Renal cortical epithelial cell (primary cell): ENCODE measurements around the gene RETNLB. TPM values are rescaled to one million over a fixed set of nuclear protein-coding genes. Genes with fewer than 3 reads are reported as not detected.

Experiments used
- DNase-seq: peaks from one replicate; pipeline ENCODE4 v3.0.0-alpha.2; 2011; ENCODE audit warnings: low read depth
- total RNA-seq: library from RNA; depleted of rRNA; stranded (reverse); fragments of >200 nt; gene quantifications from 2 replicates; pipeline ENCODE4 v1.2.3, GENCODE V29; 2014

Gene RETNLB, protein sequence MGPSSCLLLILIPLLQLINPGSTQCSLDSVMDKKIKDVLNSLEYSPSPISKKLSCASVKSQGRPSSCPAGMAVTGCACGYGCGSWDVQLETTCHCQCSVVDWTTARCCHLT
- total RNA-seq: not detected in 2 replicates

DNA sequence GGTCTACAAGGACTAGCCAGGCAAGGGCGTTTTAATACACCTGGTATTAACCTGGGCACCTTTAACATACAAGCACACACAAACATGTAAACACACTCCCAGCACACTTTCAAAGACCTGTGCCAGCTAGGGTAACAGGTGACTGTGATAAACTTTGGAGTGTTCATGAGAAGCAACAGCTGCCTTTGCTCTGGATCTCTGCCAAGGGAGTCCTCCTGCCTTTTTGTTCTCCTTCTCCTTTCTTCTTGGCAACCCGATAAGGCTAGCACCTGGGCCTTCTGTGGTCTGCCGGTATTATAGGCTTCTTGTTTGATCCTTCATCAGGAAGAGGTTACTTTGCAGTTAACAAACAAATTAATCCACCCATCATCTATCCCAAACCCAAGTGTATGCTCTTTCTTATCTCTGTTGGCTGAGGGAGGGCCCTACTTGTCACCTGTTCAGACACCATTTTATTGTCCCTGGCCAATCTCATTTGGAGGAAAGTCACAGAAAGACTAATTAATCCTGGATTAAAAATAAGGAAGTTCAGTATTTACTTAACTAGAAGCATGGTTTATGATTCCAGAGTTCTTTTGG lies at the start of gene RETNLB:
Gene RETNLB (minus strand): TSS at position 7 of the 579 bp plus-strand sequence. CDS start 225 bp downstream, outside the sequence.
- no peak for DNase-seq

DNA sequence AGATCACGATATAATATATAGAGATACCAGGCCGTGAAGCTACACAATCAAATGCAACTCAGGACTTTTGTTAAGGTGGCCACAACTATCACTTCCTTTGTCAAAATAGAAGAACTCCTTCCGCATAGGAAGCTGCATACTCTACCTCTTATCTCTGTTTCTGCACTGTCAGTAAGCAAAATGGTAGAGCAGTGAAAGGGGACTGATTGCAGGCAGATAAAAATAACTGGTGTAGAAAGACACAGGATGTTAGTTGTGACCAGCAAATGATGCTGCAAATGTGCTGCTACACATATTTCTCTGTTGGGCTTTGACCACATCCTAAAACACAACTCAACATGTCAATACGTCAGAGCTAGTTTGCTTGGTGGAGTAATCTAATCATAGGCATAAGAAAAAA lies 49.1 kb upstream of the RETNLB start:
- DNase-seq: no peak

DNA sequence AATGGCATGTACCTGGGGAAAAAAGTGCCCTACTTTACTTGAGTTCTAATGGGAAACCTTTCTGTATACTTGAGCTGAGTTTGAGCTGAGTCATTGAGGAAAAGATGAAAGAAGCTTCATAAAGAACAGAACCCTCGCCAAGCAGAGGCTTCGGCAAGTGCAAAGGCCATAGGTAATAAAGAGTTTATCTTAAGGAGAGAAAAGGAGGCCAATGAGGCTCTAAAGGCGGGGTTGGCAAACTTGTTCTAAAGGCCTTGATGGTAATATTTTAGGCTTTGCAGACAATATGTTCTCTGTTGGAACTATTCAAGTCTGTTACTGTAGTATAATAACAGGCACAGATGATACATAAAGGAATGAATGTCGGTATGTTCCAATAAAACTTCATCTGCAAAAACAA lies 47.8 kb upstream of the RETNLB start:
- no peak for DNase-seq

DNA sequence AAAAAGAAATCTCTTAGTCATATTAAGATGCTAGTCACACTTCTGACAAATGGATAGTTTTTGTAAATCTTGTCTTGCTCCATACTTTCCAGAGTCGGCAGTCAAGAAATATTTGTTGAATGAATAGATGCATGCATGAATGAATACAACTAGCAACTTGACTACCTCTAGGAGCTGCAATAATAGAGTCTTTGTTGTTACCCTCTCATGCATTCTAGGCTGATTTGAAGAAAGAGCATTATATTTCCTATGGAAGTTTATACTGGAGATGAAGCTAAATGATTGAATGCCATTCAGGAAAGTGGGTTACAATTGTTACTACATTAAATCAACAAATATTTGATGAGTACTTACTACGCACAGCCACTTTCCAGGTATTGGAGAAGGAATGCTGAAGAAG lies 47.2 kb upstream of the RETNLB start:
- DNase-seq: peak; percentile 87

DNA sequence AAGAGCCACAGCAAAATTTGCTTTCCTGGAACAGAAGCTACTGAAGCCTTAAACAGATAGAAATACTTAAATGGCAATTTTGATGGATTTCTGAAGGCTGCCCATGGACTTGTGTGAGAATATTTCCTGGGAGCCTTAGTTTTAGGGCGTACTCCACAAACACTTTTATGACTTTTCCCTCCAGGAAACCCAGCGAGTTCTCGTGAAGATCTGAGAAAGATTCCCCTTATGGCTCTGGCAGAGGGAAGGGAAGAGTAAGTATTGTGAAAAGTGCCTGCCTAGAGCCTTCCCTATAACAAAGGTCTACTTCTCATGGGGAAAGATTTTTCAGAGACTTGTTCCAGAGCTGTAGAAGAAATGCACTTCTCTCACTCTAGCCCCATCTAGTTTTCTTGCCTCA lies 34.3 kb upstream of the RETNLB start:
- DNase-seq: no peak

DNA sequence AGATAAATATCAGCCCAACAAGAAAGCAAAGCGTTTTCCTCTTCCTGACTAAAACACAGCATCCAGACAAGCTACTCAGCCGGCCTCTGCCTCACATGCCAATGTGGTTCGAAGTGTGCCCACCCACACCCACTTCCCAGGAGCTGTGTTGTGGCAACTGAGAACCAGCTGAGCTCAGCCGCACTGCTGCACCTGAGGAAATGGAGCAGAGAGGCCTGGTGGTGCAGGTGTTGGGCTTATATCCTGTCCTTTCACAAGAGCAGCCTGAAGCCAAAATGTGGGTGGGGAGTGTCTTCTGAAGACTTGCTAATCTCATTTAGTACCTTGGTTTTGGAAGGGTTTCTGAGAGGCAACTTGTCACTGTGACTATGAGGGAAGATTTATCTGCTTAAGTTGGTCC lies 23.0 kb upstream of the RETNLB start:
- no peak for DNase-seq

DNA sequence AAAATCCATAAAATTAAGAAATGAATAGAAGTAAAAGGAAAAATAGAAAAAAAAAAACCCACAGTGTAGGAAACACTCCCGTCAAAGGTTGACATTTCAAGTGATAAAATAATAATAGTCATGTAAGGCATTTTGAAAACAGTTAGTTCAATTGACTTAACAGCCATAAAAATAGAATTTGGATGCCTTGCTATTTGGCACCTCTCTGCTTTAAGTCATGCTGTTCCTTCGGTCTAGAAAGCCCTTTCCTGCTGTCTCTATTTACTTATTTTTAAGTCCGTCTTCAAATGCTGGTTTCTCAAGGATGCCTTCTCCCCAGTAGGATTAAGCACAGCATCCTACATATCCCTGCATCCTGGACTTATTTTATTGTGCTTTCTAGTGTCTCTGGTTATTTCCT lies 22.3 kb upstream of the RETNLB start:
- no peak for DNase-seq

DNA sequence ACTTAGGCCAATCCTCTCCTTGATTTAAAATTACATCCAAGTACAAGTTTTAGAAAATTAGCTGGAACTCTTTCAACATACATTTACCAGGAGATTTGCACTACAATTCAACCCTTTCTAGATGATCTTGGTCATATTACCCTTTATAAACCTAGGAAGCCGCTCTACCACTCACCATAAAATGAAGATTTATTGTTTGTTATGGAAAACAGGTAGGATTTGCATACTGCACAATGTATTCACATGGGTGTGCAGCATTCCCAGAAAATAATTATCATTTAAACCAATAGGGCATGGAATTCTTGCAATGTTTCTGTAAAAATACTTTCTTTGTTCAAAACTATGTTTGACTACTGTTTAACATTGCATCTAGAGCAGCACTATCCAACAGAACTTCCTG lies 18.4 kb upstream of the RETNLB start:
- DNase-seq: no peak

DNA sequence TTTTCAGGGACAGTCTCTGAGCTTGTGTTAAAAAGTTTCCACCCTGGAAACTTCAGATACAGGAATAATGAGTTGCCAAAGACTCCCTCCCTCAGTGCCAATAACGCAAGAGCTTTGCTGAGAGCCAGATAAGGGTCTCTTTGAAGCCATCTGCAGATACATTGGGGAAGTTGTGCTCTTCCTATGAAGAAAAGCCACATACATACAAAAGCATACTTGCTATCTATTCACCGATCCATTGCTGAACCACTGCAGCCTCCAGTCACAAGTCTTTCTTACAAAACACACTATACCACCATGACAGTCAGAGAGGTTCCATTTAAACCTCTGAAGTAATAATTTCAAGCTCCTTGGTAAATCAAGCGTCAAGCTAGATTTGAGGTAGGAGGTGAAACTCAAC lies 10.0 kb upstream of the RETNLB start:
- DNase-seq: no peak

DNA sequence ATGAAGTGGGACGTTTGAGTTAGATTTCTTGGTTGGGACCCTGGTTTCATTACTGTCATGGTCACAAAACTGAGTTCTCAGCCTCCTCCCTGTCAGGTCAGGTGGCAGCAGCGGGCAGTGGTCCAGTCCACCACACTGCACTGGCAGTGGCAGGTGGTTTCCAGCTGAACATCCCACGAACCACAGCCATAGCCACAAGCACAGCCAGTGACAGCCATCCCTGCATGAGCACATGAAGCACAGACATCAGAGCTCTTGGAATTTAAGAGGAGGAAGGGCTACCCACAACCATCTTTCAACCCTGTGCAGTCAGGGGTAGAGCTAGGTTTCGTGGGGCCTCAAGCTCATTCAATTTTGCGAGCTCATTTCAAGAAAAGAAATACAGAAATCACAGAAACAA lies 1.5 kb downstream of the RETNLB start:
- DNase-seq: no peak

DNA sequence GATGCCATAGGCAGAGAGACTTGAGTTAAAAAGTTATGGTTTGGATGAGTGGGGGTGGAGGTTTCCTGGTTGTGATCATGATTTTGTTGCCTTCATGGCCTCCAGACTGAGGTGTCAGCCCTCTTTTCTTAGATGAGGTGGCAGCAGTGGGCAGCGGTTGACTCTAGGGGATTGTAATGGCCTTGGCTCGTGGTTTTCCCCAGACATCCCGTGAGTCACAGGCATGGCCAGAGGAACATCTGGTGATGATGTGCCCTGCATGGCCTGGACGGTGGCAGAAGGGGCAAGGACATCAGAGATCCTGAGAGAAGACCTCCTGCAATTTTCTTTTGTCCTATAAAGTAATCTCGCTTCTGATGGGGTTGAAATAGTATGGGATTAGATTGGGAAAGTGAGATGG lies 12.4 kb downstream of the RETNLB start:
- no peak for DNase-seq

DNA sequence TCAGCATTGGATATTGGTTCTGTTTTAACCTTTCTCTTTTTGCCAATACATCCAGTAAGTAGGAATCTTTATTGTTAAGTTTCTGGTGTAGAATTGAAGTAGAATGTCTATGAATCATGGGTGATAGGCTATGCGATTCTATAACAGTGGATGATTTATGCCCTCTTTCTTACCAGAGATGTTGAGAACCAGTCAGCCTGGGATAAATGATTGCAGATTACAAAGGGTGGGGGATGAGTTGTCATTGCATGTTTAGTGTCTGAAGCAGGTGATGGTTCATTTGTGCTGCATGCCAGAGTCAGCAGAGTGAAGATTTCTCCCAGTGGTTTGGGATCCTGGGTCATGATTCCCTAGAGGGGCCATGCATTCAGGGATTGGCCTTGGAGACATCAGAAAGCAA lies 14.3 kb downstream of the RETNLB start:
- DNase-seq: no peak

DNA sequence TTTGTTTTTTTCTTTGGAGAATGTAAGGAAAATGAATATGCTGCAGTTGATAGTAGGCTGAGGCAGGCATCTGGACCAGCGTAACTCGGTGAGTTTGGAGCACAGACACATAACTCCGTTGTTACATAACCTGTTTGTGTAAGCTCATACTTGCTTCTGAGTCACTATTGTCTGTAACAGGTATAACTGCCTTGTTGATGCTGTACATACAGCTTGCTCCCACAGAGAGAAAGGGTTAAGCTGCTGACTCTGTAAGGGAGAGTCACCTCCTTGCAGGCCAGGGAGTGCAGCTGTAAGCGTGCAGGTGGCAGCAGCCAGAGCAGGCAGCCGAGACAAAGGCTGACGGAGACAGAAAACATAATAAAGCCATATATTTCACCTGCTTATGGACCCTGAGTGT lies 20.4 kb downstream of the RETNLB start:
- peak; percentile 2 for DNase-seq

DNA sequence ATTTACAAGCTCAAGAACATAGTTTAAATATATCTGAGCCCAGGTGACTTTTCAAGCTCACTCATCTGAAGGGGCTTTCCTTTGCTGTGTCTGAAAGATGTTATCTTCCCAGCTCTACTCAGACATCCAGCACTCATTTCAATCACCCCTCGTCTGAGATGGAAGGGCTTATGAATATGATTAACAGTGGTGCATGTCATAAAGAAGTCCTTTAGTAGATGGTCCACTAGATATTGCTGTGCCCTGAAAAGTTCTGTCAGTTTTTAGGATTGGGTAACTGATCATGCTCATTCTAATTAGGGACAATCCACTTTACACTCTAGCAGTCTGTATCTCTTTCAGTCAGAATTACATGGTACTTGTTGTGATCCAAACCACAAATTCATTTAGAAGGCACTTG lies 28.3 kb downstream of the RETNLB start:
- no peak for DNase-seq

DNA sequence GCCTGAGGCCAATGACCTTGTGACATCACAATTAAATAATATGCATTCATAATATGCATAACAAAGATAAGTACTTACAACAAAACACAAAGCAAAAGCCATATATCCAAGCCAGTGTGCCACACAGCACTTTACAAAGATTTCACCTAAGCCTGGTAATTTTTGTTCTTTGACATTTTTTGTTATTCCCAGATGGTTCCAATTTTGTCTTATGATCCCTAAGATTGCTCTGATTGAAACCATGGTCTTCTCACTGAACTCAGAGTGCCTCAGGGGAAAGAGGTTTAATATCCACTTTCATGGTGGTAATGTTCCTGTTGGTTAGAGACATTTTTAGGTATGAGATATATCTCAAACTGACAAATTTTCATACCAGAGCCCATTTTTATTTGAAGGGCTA lies 29.1 kb downstream of the RETNLB start:
- no peak for DNase-seq

DNA sequence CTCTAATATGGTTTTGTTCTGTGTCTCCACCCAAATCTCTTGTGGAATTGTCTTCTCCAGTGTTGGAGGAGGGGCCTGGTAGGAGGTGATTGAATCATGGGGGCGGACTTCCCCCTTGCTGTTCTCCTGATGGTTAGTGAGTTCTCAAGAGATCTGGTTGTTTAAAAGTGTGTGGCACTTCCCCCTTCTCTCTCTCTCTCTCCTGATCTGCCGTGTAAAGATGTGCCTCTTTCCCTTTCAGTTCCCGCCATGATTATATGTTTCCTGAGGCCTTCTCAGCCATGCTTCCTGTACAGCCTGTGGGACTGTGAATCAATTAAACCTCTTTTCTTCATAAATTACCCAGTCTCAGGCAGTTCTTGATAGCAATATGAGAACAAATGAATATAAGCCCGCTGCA lies 33.1 kb downstream of the RETNLB start:
- DNase-seq: no peak

DNA sequence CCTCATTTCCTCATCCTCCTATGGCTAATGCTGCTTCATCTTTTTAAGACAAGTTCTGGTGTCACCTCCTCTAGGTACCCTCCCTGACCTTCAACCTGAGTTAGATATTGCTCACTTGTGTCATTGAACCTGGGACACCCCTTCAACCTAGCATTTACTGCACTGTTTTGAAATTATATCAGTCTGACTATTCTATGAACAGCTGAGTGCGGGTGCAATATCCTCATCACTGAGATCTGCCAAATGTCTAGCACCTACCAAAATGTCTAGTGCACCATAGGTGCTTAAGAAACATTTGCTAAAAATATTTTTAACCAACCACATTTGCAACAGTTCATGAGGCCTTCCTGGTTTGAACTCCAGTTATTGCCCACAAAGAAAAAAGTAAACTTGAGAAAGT lies 34.5 kb downstream of the RETNLB start:
- DNase-seq: no peak

DNA sequence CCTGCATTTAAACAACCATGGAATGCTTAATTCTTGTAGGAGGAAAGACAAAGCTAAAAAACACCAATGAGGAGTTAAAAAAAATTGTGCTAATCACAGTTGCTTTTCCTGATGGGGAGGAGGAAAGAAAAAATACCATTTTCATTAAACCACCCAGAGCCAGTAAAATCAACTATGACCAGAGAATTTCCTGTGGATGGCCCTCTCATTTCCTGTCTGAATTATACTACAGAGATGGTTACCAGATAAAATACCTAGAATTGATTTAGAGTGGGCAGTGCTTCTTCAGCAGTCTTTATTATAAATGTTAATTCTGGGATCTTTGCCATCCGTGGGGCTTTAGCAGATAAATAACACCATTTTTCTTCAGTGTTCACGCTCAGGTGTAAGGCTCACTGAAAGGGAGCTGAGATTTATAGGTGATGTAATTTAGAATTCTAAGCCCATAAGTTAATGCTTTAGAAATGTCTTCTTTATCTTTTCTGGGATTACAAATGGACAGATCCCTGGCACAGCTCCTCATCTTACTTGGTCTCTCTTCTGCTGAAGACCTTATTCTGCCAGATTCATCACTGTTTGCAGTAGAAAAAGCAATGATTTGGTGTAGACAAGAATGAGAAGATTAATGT lies 37.9 kb downstream of the RETNLB start:
- DNase-seq: no peak

DNA sequence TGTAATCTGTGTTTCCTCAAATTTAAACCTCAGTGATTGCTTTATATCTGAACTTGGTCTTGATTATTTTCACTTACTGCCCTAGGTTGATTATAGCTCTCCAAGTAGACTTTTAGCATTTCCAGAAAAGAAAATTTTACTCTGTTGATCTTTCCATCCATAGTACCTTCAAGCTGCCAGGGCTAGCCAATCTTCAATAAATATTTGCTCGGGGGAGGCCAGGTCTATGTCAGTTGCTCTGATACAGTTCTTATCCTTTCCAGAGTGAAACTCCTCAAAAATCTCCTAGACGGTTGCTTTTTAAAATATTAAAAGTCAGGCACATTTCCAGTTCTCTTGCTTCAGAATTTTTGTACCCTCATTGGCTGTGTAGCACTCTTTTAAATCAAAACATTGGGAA lies 38.8 kb downstream of the RETNLB start:
- no peak for DNase-seq

DNA sequence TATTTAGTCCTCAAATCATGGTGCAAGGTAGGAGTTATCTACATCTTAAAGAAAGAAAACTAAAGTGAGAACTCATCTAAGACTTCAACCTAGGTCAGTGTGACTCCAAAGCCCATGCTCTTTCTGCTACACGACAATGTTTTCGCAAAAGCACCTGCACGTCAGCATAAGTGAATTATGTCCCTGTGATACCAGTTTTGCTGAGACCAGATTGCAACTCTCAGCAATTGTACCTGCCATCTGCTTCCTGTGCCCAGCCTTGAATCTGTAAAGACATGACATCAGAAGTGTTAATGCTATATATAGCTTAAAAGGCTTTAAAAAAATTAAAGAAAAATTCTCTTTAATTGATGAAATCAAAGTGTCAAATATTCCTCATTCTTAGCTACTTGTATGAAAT lies 43.4 kb downstream of the RETNLB start:
- DNase-seq: no peak

DNA sequence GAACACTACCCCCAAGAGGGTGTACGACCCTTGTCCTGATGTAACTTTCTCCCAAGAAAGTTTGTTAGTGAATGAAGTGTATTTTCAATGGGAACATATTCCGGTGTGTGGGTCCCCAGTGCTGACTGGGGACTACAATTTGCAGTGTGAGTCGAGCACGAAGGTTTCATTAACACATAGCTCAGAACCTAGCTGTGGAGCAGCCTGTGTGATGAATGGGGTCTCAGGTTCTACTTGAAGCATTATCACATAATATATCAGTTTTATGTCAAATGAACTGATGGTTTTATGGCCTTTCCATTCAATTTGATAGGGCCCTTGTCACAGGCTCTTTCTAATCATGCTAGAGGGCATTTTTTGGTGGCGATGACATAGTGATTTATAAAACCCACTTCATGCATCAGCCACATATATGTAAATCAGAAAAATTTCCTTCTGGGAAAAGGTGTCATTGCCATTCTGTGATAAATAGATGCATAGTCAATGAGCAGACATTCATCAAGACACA lies 44.1 kb downstream of the RETNLB start:
- no peak for DNase-seq
